Activated naive CD4-positive, alpha-beta T cell treated with anti-CD3 and anti-CD28 coated beads, Interleukin-2, amount 50 U/mL, for 16 hours (primary cell): ENCODE measurements around the gene CCDC30.
A peak's percentile ranks its signal among the peaks of the same experiment; 100 is the strongest.
"Not testable (repeated sequence)": the region's sequence is repeated elsewhere in the genome, so short reads cannot be mapped to it uniquely, and the experiment has no call there.

ENCODE experiments used
- DNase-seq: peaks from one replicate; pipeline ENCODE4 v3.0.0-alpha.2; 2020

The CCDC30 gene

DNA sequence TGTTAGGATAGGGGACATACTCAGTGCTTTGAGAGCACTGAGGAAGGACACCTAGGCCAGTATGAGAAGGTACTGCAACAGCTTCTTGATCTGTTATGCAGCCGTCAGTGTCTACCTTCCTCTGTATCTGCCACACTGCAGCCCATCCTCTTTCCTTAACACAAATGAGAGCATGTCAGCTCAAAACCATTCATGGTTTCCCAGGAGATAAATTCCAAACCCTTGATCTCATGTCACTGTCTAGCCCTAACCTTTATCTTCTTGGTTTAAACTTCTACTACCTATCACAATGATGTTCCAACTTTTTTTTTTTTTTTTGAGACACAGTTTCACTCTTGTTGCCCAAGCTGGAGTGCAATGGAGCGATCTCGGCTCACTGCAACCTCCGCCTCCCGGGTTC, 8.7 kb upstream of the CCDC30 start:
- no peak for DNase-seq

DNA sequence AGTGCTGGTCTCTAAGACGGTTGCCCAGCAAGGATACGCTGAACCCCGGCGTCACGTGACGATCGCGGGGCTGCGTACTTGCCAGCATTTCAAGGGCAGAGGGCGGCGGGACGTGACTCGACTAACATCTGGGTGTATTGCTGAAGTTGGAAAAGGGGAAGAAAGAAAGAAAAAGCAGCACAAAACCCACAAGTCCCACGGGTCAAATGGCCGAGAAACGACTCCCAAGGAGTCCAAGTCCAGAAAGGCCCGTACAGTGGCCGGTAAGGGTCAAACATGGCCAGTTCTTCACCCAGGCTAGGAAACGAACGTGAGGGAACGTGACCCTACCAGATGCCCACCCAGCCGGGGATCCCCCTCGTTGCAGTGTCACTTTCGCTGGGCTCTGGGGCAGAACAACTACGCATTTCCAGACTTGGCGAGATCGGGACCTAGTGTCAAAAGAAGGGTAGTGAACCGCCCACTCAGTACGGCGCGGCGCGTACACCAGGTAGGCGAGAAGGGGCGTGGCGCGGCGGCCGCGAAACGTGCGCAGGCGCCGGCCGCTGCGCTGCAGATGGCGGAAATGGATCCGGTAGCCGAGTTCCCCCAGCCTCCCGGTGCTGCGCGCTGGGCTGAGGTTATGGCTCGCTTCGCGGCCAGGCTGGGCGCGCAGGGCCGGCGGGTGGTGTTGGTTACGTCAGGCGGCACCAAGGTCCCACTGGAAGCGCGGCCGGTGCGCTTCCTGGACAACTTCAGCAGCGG, 6.9 kb upstream of the CCDC30 start, which contains the start of the genes PPCS and ZMYND12:
Gene PPCS, plus strand, starts transcription at position 534 of the 744 bp plus-strand sequence. Its CDS starts 23 bp downstream, at position 557.
Gene ZMYND12, minus strand, starts transcription at position 13 of the 744 bp plus-strand sequence. CDS start 25 bp downstream, outside the sequence.
- DNase-seq: peak; percentile 95

DNA sequence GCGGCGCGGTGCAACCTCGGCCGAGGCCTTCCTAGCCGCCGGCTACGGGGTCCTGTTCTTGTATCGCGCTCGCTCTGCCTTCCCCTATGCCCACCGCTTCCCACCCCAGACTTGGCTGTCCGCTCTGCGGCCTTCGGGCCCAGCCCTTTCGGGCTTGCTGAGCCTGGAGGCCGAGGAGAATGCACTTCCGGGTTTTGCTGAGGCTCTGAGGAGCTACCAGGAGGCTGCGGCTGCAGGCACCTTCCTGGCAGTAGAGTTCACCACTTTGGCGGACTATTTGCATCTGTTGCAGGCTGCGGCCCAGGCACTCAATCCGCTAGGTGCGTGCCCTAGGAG, 6.4 kb upstream of the CCDC30 start:
- peak; percentile 56 for DNase-seq

- DNase-seq: no peak
These were observed 1.9 kb upstream of the CCDC30 start for GRCh38 chr1:42461196-42461595.

DNA sequence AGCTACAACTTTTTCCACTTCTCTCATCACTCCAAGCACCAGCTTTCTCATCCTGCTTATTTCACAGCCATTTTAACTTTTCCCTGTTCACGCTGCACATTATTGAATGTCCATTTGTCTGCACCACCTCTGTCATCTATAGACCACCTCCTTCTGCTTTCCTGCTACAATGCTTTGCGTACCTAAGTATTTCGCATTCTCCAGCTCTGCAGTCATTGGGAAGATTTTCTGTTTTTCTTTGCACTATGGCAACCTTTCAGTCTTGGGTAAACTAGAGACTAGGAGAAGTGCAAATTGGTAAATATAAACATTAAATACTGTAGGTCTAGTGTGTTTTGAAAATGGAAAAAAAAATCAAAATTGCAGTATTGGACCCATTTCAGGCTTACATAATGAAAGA, 835 bp downstream of the CCDC30 start:
- no peak for DNase-seq

GRCh38 chr1:42466030-42466429, 2.9 kb downstream of the CCDC30 start:
- DNase-seq: no peak

GRCh38 chr1:42469727-42470126, 6.6 kb downstream of the CCDC30 start:
- DNase-seq: no peak

GRCh38 chr1:42476605-42477004, 13.5 kb downstream of the CCDC30 start:
- DNase-seq: no peak

DNA sequence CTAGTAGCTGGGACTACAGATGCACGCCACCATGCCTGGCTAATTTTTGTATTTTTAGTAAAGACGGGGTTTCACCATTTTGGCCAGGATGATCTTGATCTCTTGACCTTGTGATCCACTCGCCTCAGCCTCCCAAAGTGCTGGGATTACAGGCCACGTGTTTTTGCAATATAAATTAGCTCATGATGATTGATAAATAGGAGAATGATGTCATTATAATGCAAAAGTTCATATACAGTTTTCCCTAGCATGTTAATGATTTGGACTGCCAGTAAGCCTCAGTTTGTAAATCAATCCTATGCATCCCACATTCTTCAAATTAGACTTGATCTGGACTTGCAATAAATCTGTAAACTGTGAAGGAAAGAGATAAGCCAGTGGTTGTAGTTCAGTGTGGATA, 14.3 kb downstream of the CCDC30 start:
- DNase-seq: not testable (repeated sequence)

GRCh38 chr1:42477775-42478174, 14.7 kb downstream of the CCDC30 start:
- no peak for DNase-seq

DNA sequence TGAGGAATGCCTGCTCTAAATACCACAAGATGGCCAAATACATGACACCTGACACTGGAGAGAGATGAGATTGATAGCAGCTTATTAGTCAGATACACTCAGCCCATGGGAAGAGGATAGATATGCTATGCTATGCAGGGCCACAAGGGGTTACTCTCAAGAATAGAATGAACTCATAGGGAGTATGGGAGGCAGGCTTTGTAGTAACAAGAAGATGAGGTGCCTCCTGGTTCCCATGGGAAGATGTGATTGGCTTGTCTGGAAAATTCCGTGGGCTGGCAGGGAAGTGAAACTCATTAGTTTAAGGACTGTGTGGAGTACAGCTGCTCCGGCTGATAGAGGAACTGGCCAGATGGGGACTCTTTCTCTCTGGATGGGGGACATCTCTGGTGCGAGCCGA, 16.5 kb downstream of the CCDC30 start:
- DNase-seq: no peak

DNA sequence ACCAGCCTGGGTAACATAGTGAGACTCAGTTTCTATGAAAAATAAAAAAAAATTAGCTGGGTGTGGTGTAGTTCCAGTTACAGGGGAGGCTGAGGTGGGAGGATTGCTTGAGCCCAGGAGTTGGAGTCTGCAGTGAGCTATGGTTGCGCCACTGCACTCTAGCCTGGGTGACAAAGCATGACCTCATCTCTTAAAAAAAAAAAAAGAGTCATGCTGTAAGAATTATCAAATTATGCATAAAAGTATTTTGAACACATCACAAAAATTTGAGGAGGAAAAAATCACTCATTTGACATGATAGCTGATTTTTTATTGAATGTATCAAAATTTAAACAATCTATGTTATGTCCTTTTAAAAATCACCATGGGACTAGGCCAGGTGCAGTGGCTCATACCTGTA, 17.8 kb downstream of the CCDC30 start:
- no peak for DNase-seq

DNA sequence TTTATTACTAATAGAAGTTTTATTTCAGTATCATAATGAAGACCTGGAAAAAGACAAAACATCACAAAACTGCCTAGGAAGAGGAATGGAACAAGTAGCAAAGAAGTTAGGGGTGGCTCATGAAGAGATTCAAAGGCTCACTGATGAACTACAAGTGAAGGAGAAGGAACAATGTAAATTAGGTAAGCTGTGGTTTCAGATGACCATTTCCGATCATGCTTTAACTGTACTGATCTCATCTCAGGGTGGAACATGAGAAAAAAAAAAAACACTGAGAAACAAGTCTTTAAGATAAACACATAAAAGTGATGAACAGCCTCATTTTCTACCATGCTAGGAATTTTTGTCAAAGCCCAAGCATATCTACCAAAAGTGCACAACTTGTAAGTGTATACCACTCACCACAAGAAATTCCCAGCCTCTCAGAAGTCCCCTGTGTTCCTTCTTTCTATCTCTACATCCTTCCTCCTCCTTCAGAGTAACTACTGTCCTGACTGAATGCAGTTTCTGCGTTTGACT, 19.6 kb downstream of the CCDC30 start:
- no peak for DNase-seq

GRCh38 chr1:42484382-42484781, 21.3 kb downstream of the CCDC30 start:
- no peak for DNase-seq

DNA sequence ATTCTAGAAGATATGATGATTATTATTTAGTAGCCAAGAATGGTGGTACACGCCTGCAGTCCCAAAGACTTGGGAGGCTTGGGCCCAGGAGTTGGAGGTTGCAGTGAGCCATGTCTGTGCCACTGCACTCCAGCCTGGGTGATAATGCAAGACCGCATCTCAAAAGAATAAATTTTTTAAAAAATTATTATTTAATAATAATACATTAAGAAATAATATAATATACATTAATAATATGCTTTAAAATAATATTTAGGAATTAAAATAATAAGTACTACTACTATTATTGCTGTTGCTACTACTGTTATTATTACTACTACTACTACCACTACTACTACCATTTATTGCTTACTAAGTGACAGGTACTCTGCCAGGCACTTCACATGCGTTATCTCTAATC, 27.2 kb downstream of the CCDC30 start:
- no peak for DNase-seq

DNA sequence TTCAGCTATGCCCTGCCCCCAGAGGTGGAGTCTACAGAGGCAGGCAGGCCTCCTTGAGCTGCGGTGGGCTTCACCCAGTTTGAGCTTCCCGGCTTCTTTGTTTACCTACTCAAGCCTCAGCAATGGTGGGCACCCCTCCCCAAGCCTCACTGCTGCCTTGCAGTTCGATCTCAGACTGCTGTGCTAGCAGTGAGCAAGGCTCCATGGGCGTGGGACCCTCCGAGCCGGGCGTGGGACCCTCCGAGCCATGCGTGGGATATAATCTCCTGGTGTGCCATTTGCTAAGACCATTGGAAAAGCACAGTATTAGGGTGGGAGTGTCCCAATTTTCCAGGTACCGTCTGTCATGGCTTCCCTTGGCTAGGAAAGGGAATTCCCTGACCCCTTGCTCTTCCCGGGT, 38.9 kb downstream of the CCDC30 start:
- not testable (repeated sequence) for DNase-seq

DNA sequence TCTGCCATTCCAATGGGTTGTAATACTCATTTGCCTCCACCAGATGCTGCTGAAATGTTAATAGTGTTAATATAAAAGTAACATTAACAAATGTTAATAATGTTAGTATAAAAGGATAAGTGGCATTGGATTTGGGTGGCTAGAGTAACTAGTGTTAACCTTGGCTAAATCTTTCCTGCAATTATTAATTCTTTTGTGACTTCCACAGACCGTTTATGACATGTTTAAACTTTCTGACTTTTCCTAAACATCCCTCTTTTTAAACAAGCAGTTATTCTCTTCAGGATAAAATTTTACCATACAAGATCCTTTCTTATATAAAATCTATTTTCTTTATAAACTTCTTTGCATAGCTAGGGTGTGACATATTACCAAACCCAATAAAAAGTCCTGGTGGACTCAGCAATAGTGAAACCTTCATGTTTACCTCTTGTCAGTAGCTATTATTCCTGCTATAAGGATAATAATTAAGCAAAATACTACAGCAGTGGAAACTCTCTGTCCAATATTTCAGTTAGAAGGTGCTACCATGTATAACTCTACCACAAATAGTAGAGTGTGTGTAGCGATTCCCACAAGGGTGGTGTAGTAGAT, 41.5 kb downstream of the CCDC30 start:
- DNase-seq: no peak

DNA sequence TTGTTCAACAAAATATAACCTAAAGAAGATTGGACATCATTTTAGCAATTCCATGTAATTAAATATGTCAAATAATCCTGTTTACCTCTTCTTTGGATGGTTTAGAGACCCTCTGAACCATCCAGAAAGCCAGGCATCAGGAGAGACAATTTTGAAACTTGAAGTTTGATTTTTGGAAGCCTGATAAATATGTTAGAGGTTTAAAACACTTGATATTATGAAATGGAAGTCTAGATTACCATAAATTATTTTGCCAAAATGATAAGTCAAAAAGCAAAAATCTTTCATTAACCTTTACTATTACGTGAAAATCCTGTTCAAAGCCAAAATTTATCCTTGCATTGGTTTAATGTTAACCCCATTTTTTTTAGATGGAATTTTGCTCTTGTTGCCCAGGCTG, 43.5 kb downstream of the CCDC30 start:
- no peak for DNase-seq

DNA sequence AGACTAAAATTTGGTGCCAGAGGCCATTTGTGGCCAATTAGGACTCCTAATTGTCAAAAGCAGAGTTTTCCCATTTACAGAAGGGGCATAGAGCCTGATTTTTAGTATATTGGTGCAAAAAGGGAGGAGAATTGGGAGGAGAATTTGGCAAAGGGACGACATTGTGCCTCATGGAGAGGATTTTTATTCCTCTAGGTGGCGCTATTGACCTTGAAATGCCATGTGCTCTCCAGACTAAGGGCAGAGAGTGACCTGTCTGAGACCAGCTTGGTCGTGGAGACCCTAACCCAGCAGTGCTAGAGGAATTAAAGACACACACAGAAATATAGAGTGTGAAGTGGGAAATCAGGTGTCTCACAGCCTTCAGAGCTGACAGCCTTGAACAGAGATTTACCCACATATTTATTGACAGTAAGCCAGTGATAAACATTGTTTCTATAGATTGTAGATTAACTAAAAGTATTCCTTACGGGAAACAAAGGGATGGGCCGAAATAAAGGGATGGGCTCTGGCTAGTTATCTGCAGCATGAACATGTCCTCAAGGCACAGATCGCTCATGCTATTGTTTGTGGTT, 48.6 kb downstream of the CCDC30 start:
- not testable (repeated sequence) for DNase-seq

DNA sequence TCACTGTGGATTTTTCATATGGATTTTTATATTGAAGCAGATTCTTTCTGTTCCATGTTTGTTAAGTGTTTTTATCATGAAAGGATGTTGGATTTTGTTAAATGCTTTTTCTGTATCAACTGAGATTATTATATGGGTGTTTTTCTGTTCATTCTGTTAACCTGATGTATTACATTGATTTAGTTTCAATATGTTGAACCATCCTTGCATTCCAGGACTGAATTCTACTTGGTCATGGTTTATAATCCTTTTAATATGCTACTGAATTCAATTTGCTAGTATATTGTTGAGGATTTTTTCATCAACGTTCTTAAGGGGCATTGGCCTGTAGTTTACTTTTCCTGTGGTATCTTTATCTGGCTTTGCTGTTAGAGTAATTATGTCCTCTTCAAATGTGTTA, 55.8 kb downstream of the CCDC30 start:
- no peak for DNase-seq

DNA sequence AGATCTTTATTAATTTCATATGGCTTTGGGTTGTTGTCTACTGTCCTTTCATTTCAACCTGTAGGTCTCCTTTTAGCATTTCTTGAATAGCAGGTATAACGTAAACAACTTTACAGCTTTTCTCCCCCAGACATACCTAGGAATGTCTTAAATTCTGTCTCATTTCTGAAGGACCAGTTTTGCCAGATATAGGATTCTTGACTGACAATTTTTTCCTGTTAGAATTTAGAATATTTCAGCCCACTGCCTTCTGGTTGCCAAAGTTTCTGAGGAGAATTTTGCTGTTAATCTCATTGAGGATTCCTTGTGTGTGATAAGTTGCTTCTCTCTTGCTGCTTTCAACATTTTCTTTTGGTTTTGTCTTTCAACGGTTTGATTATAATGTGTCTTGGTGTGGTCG, 60.1 kb downstream of the CCDC30 start:
- no peak for DNase-seq

DNA sequence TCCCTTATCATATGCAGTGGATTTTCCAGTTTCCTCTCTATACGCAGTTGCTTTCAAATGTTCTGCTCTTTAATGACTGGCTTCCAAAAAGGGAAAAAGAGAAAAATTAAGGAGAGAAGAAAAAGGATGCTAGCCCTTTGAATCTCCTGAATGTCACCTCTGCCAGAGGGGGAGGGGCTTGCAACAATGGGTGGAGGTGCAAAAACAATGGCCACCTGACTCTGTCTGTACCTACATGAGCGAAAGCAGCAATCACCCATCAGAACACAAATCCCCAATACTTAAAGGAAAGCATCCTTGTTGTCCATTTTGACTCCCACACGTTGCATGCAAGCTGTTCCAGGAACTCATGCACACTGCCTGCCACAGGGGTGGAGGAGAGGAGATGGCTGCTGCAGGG, 61.2 kb downstream of the CCDC30 start:
- no peak for DNase-seq

DNA sequence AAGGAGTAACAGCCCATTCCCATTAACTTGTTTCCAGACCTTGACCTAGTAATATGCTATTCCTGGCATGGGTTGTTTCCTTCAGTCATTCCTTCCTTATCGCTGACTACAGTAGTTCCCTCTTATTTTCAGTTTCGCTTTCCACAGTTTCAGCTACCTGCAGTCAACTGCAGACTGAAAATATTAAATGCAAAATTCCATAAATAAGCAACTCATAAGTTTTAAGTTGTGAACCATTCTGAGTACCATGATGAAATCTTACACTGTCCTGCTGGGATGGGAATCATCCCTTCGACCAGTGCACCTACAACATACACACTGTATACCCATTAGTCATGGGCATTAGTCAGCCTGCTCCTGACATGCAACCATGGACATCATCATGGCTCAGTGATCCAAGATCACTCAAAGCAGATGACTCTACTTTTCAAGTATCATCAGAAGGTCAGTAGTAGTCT, 66.7 kb downstream of the CCDC30 start:
- no peak for DNase-seq

DNA sequence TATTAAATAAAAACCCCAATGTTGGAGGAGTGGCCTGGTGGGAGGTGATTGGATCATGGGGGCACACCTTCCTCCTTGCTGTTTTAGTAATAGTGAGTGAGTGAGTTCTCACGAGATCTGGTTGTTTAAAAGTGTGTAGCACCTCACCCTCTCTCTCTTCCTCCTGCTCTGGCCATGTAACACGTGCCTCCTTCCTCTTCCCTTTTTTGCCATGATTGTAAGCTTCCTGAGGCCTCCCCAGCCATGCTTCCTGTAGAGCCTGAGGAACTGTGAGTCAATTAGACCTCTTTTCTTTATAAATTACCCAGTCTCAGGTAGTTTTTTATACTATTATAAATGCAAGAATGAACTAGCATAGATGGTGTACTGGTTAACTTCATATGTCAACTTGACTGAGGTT, 68.0 kb downstream of the CCDC30 start:
- DNase-seq: no peak
